Panc1 (cell line): ENCODE results near the gene NUDT22. TPM values are rescaled to one million over a fixed set of nuclear protein-coding genes. Genes with fewer than 3 reads are reported as not detected.

ENCODE experiments used
- ATAC-seq: fragments of 200-7000 bp; cut with Tn5 transposase; 2 replicates; pipeline ENCODE4 v1.9.1; 2020; ENCODE audit warnings: mild to moderate bottlenecking, moderate library complexity
- BruUV-seq: library from RNA; stranded (reverse); fragments of 400-500 nt; replicated peaks from 2 replicates; lab custom pipeline; 2021; lab: Mats Ljungman, UMichigan
- CTCF ChIA-PET: fragments of 300-600 bp; sonication (Branson Sonifier 250); formaldehyde crosslinking; loops from one replicate; lab custom pipeline; 2022; ENCODE audit warnings: antibody characterized with exemption; lab: Charles Lee
- POLR2A ChIA-PET: fragments of 300-600 bp; sonication (Branson Sonifier 250); formaldehyde crosslinking; loops from one replicate; lab custom pipeline; 2022; ENCODE audit warnings: antibody characterized with exemption; lab: Charles Lee
- DNase-seq: peaks from one replicate; pipeline ENCODE4 v3.0.0-alpha.2; 2010; ENCODE audit warnings: low read depth, low spot score
- H3K27ac ChIP-seq: 2 replicates; pipeline ENCODE4 v1.5.1; 2011; ENCODE audit warnings: mild to moderate bottlenecking, low read length, inconsistent platforms
- H3K27me3 ChIP-seq: fragments of 200-500 bp; sonication (Bioruptor generic); 2 replicates; pipeline ENCODE4 v1.6.0; 2014; ENCODE audit warnings: low read length, inconsistent platforms; ENCODE audit not compliant: control insufficient read depth, insufficient read depth
- H3K36me3 ChIP-seq: fragments of 200-500 bp; sonication (Bioruptor generic); 2 replicates; pipeline ENCODE4 v1.5.1; 2014; ENCODE audit warnings: inconsistent platforms, mild to moderate bottlenecking, low read length, moderate library complexity; ENCODE audit not compliant: control insufficient read depth, insufficient read depth
- H3K4me1 ChIP-seq: 2 replicates; pipeline ENCODE4 v1.5.1; 2011; ENCODE audit warnings: inconsistent platforms, mild to moderate bottlenecking, low read length, moderate library complexity; ENCODE audit not compliant: control insufficient read depth, insufficient read depth
- H3K4me3 ChIP-seq, 2 experiments: 2 replicates each; pipeline ENCODE4 v1.5.1; 2011 to 2012; ENCODE audit warnings: low read depth in 2 of 2, low read length in 2 of 2, mild to moderate bottlenecking in 2 of 2, inconsistent platforms in 1 of 2, moderate library complexity in 1 of 2
- H3K9me3 ChIP-seq: fragments of 200-500 bp; sonication (Bioruptor generic); 2 replicates; pipeline ENCODE4 v1.5.1; 2014; ENCODE audit warnings: low read depth, mild to moderate bottlenecking, inconsistent platforms, low read length, moderate library complexity; ENCODE audit not compliant: control insufficient read depth, insufficient read depth
- CTCF ChIP-seq: fragments of 450-650 bp; IDR thresholded peaks from 2 replicates; pipeline ENCODE4 v1.5.1; 2017; ENCODE audit warnings: mild to moderate bottlenecking
- POLR2AphosphoS5 ChIP-seq: IDR thresholded peaks from 2 replicates; pipeline ENCODE4 v1.6.1; 2012; ENCODE audit warnings: mild to moderate bottlenecking, low read depth, low read length, moderate library complexity
- REST ChIP-seq, 2 experiments: IDR thresholded peaks; 2 replicates each; pipeline ENCODE4 v1.6.1; 2011 to 2012; ENCODE audit warnings: low read depth in 2 of 2, control low read depth in 1 of 2, low read length in 1 of 2, mild to moderate bottlenecking in 1 of 2, moderate library complexity in 1 of 2; ENCODE audit not compliant: insufficient read depth in 1 of 2
- SIN3A ChIP-seq: IDR thresholded peaks from 2 replicates; pipeline ENCODE4 v1.6.1; 2012; ENCODE audit warnings: low read depth, mild to moderate bottlenecking, low read length, moderate library complexity, borderline replicate concordance; ENCODE audit not compliant: insufficient read depth
- TCF7L2 ChIP-seq: IDR thresholded peaks from 2 replicates; pipeline ENCODE4 v1.6.1; 2011; ENCODE audit warnings: mild to moderate bottlenecking, low read depth, low read length, inconsistent platforms
- in situ Hi-C: cut with HindIII; loops from 2 replicates; pipeline ENCODE4 v1.10.0; 2016; ENCODE audit warnings: low sequenced_read_pairs, low pct_unique_long_range_greater_than_20kb
- intact Hi-C: fragments of 100-400 bp; cut with micrococcal nuclease; formaldehyde crosslinking; loops from one replicate; pipeline ENCODE4 v1.10.0; 2022; ENCODE audit not compliant: unreplicated experiment
- total RNA-seq: library from RNA; stranded (reverse); gene quantifications from one replicate; pipeline ENCODE4 v1.2.1, GENCODE V29; 2021; ENCODE audit not compliant: unreplicated experiment

NUDT22 gene
- total RNA-seq, 1 experiment from 2014 or later = 98.8 TPM

GRCh38 chr11:64246871-64247728, 21.0 kb downstream of the NUDT22 start, which contains the start of gene PPP1R14B:
Gene PPP1R14B (minus strand): TSS chr11:64246943. CDS start chr11:64246673, 270 bp downstream.
- ChIA-PET CTCF (no interaction called here), POLR2A (no interaction called here)
- Histone ChIP-seq H3K9me3 (no peaks in the 10 kb centered on the region), H3K27me3 (no peaks in the 10 kb centered on the region), H3K4me3 (peak within 1 kb of the TSS; percentile 85 to 95), H3K27ac (peak within 1 kb of the TSS; percentile 99), H3K4me1 (peaks cover 54% of the 10 kb centered on the region), H3K36me3 (peaks cover 7% of the 10 kb centered on the region; the same call in 1 of the 2 replicates)
- in situ Hi-C loops (no loop called here), intact Hi-C loops (loop anchor here (10.0 kb wide), 1 partner anchor 58 kb away; the partner anchor contains the start of genes CATSPERZ and ESRRA)
- ATAC-seq = peak; percentile 67
- BruUV-seq = no TSS peak
- DNase-seq = no peak
- TF ChIP-seq SIN3A (peak; percentile 63; the same call in 1 of the 2 replicates), CTCF (no peak), POLR2AphosphoS5 (peak; percentile 62; the same call in 1 of the 2 replicates), REST (IDR thresholded peaks at IDR 0.05; ENCODE audit: insufficient read depth in 1 of 2, low read depth in 2 of 2, low read length in 1 of 2) (no peak), TCF7L2 (no peak)

GRCh38 chr11:64247729-64248531, 21.9 kb downstream of the NUDT22 start:
- CTCF ChIA-PET = interaction anchor here (0.6 kb wide), 1 partner anchor 40 kb away, joined by 5 read pairs; no protein-coding TSS in a partner anchor
- POLR2A ChIA-PET = no interaction called here
- Histone ChIP-seq H3K27me3 (no peaks in the 10 kb centered on the region), H3K9me3 (no peaks in the 10 kb centered on the region), H3K4me1 (peaks cover 55% of the 10 kb centered on the region), H3K36me3 (peaks cover 7% of the 10 kb centered on the region; the same call in 1 of the 2 replicates), H3K4me3 (peak overlapping the region; percentile 85 to 94), H3K27ac (peak overlapping the region; percentile 99)
- no peak for DNase-seq
- no peak for TF ChIP-seq CTCF
- no peak for TF ChIP-seq TCF7L2
- no peak for TF ChIP-seq SIN3A
- no peak for TF ChIP-seq REST (IDR thresholded peaks at IDR 0.05; ENCODE audit: insufficient read depth in 1 of 2, low read depth in 2 of 2, low read length in 1 of 2)
- no peak for TF ChIP-seq POLR2AphosphoS5
- intact Hi-C loops (loop anchor here (10.0 kb wide), 1 partner anchor 57 kb away; the partner anchor contains the start of genes CATSPERZ and ESRRA), in situ Hi-C loops (no loop called here)
- no TSS peak for BruUV-seq
- ATAC-seq = no peak
